Measurements from ENCODE around the gene ADA.

DNA sequence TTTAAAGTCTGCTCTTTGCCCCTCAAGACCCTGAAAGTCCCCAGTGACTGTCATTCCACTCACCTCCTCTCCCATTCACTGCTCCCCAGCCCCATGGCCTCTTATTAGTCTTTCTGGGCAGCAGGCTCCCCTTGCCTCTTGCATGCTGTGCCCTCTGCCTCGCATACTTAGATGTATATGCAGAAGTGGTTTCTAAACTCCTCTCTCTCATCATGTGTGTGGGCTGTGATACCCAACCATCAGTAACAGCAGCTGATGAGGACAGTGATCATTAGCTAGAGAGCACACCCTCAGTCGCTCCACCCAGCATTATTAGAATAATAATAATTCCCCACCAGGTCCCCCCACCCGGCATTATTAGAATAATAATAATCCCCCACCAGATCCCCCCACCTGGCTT lies 54.6 kb downstream of the ADA start:
- TF ChIP-seq, protein P1, sequence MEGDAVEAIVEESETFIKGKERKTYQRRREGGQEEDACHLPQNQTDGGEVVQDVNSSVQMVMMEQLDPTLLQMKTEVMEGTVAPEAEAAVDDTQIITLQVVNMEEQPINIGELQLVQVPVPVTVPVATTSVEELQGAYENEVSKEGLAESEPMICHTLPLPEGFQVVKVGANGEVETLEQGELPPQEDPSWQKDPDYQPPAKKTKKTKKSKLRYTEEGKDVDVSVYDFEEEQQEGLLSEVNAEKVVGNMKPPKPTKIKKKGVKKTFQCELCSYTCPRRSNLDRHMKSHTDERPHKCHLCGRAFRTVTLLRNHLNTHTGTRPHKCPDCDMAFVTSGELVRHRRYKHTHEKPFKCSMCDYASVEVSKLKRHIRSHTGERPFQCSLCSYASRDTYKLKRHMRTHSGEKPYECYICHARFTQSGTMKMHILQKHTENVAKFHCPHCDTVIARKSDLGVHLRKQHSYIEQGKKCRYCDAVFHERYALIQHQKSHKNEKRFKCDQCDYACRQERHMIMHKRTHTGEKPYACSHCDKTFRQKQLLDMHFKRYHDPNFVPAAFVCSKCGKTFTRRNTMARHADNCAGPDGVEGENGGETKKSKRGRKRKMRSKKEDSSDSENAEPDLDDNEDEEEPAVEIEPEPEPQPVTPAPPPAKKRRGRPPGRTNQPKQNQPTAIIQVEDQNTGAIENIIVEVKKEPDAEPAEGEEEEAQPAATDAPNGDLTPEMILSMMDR (IDR thresholded peaks at IDR 0.05; ENCODE audit: low read depth, low read length, poor library complexity, severe bottlenecking), result no peak
- no peak for TF ChIP-seq EZH2phosphoT487 (IDR thresholded peaks at IDR 0.05; ENCODE audit: borderline replicate concordance, low read length)

Measured in DOHH2 (cell line).